Chondrocyte (in vitro differentiated cells): ENCODE results near the gene ACACA. TPM values are rescaled to one million over a fixed set of nuclear protein-coding genes. Genes with fewer than 3 reads are reported as not detected.
"Not testable (repeated sequence)": the region's sequence is repeated elsewhere in the genome, so short reads cannot be mapped to it uniquely, and the experiment has no call there.

Experiments used
- DNase-seq: peaks from one replicate; pipeline ENCODE4 v3.0.0; 2021; ENCODE audit warnings: mixed read lengths, low spot score
- H3K27ac Mint-ChIP-seq: one replicate; pipeline ENCODE4 v1.8.0; 2021; ENCODE audit warnings: mild to moderate bottlenecking, moderate library complexity, mixed read lengths; ENCODE audit not compliant: unreplicated experiment
- H3K27me3 Mint-ChIP-seq: 2 replicates; pipeline ENCODE4 v1.8.0; 2021; ENCODE audit warnings: low read depth, mixed read lengths
- H3K36me3 Mint-ChIP-seq: 2 replicates; pipeline ENCODE4 v1.8.0; 2021; ENCODE audit warnings: low read depth, mixed read lengths
- H3K4me1 Mint-ChIP-seq: 2 replicates; pipeline ENCODE4 v1.8.0; 2021; ENCODE audit warnings: low read depth, mild to moderate bottlenecking, mixed read lengths
- H3K4me3 Mint-ChIP-seq: one replicate; pipeline ENCODE4 v1.8.0; 2021; ENCODE audit warnings: mild to moderate bottlenecking, moderate library complexity, mixed read lengths; ENCODE audit not compliant: unreplicated experiment
- H3K9me3 Mint-ChIP-seq: 2 replicates; pipeline ENCODE4 v1.8.0; 2021; ENCODE audit warnings: low read depth, mixed read lengths
- total RNA-seq: library from RNA; stranded (reverse); gene quantifications from 3 replicates; pipeline ENCODE4 v1.2.1, GENCODE V29; 2021
- TF ChIP-seq, protein P1 (sequence below): fragments of 200-600 bp; sonication (generic); IDR thresholded peaks from 2 replicates; pipeline ENCODE4 v1.5.0; 2021; ENCODE audit warnings: antibody characterized with exemption, mild to moderate bottlenecking, moderate library complexity

ACACA gene
- total RNA-seq, 1 donor from 2014 or later: 77.1 TPM

DNA sequence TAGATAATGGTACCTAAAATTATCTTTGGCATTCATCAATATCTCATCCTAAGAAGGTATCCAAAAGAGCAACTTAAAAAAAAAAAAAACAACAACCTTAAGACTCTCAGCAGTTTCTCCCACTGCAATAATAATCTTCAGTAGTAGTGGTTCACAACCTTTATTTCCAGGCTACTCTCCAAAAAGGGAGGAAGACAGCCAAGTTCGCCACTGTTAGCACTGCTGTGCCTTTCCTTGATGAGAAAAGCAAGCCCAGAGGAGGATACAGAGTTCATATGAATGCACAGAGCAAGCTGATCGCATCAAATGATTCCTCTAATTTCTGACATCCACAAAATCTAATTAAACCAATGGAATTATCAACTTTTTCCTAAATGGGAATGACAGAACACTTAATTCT lies 258.5 kb downstream of the ACACA start:
- DNase-seq: no peak
- no peak overlapping the region for H3K27ac Mint-ChIP-seq
- H3K36me3 Mint-ChIP-seq: peaks cover 6% of the 10 kb centered on the region
- peaks cover 5% of the 10 kb centered on the region for H3K4me1 Mint-ChIP-seq
- no peaks in the 10 kb centered on the region for H3K27me3 Mint-ChIP-seq
- no peak overlapping the region for H3K4me3 Mint-ChIP-seq
- H3K9me3 Mint-ChIP-seq: no peaks in the 10 kb centered on the region
- TF ChIP-seq, protein P1, sequence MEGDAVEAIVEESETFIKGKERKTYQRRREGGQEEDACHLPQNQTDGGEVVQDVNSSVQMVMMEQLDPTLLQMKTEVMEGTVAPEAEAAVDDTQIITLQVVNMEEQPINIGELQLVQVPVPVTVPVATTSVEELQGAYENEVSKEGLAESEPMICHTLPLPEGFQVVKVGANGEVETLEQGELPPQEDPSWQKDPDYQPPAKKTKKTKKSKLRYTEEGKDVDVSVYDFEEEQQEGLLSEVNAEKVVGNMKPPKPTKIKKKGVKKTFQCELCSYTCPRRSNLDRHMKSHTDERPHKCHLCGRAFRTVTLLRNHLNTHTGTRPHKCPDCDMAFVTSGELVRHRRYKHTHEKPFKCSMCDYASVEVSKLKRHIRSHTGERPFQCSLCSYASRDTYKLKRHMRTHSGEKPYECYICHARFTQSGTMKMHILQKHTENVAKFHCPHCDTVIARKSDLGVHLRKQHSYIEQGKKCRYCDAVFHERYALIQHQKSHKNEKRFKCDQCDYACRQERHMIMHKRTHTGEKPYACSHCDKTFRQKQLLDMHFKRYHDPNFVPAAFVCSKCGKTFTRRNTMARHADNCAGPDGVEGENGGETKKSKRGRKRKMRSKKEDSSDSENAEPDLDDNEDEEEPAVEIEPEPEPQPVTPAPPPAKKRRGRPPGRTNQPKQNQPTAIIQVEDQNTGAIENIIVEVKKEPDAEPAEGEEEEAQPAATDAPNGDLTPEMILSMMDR: no peak

DNA sequence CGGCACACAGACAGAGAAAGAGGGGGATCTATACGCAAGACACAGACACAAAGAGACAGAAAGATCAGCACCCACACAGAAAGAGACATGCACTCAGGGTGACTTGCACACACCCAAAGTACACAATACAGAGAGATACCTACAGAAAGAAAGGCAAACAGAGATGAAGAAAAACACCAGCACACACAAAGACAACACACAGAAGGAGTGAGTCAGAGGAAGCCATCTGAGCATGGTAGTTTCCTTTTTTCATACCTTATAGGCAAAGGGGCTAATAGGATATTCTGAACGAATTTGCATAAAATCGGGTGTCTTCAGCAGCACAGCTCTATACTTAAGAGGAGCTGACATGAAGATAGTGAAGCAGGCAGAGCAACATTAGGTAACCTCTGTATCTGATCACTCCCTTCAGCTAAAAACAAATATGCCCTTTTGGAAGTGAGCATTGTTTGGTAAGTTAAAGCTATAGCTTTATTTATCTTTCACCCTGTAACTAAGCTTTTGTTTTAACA lies 259.3 kb downstream of the ACACA start:
- H3K36me3 Mint-ChIP-seq: peaks cover 6% of the 10 kb centered on the region
- DNase-seq: no peak
- TF ChIP-seq, protein P1: no peak
- peaks cover 5% of the 10 kb centered on the region for H3K4me1 Mint-ChIP-seq
- no peaks in the 10 kb centered on the region for H3K9me3 Mint-ChIP-seq
- no peak overlapping the region for H3K4me3 Mint-ChIP-seq
- H3K27me3 Mint-ChIP-seq: no peaks in the 10 kb centered on the region
- peak overlapping the region; percentile 5 for H3K27ac Mint-ChIP-seq

DNA sequence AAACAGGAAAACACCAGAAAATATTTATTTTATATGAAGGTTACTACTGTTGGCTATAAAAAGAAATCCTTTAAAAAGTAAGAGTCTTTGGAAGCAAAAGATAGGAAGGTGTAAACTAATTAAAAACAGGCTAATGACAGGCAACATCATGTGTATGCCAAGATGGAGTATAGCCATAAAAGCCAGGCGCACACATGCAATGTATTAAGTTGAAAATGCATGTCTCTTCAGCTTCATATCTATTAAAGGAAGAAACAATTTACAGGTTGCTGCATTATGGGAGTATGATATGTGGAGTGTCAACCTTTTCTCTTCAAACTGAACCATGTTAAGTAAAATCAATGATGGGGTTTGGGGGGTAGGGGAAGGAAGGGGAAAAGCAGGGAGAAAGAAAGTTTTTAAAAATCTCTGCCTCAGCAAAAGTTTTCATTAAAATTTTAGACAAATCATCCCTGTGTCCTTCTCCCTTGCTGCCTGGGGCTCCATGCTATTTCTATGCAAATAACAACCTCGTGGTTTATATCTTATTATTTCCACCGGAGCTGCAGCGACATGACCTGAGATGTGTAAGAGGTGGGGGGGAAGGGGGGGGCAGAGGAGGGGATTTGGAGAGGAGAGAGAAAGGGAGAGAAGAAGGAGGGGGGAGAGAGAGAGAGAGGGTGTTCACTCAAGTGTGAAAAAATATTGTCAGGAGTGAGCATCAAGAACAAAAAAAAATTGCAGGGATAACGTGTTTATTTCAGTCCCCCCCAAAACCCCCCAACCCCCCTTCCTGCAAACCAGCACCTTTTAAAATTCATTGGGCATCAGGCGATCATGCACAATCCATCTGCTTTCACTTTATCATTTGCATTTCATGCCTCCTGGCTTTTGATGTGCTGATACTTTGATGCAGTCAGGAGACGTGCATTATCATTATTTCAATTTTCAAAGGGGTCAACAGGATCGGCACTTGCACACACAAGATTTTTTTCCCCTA lies 260.3 kb downstream of the ACACA start:
- Mint-ChIP-seq H3K36me3 (peaks cover 6% of the 10 kb centered on the region), H3K27ac (no peak overlapping the region), H3K9me3 (no peaks in the 10 kb centered on the region), H3K27me3 (no peaks in the 10 kb centered on the region), H3K4me3 (no peak overlapping the region), H3K4me1 (peaks cover 5% of the 10 kb centered on the region)
- no peak for DNase-seq
- TF ChIP-seq, protein P1: no peak

DNA sequence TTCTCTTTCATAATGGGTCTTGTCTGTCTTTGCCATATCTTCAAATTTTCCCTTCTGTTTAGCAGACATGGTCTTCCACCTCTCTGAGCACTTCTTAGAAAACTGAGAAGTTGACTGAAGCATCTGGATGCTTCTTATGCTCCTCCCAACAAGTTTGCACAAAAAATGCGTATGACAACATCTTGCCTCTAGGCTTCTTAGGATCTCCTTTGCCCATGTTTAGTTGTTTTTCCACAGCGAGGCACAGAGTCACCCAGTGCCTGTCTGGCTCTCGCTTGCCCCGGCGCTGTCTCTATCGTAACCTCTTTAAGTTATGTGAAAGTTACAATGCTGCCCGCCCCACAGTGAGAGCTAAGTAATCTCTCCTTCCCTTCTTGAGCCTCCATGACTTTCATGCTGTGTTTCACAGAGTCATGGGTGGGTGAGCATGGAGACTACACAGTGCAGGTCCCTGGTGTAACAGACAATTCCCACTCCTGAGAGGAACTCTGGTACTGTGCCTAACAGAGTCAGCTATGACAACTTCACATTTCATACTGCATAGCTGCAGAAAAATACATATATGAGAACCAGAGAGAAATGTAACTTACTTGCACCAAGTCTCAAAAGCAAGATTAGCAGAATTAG lies 262.4 kb downstream of the ACACA start:
- no peaks in the 10 kb centered on the region for H3K9me3 Mint-ChIP-seq
- no peak overlapping the region for H3K27ac Mint-ChIP-seq
- TF ChIP-seq, protein P1: no peak
- no peak overlapping the region for H3K4me3 Mint-ChIP-seq
- H3K4me1 Mint-ChIP-seq: peaks cover 5% of the 10 kb centered on the region
- peaks cover 4% of the 10 kb centered on the region for H3K36me3 Mint-ChIP-seq
- H3K27me3 Mint-ChIP-seq: no peaks in the 10 kb centered on the region
- no peak for DNase-seq

DNA sequence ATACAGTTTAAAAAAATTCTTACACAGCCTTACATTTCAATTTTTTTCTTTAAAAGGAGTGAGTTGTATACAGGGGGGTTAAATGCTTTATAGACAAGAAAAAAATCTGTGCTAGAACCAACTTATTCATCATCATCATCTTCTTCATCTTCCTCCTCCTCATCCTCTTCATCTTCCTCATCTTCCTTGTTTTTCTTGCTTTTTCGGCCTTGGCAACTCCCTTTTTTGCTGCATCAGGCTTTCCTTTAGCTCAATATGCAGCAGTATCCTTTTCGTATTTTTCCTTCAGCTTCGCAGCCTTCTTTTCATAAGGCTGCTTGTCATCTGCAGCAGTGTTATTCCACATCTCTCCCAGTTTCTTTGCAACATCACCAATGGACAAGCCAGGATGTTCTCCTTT lies 263.1 kb downstream of the ACACA start:
- not testable (repeated sequence) for H3K27me3 Mint-ChIP-seq, H3K27ac Mint-ChIP-seq, H3K4me3 Mint-ChIP-seq, DNase-seq, H3K4me1 Mint-ChIP-seq, H3K36me3 Mint-ChIP-seq, H3K9me3 Mint-ChIP-seq
